Stimulated activated CD4-positive, alpha-beta T cell treated with anti-CD3 and anti-CD28 coated beads, TNF-alpha, amount 100 ng/mL, for 48 hours (primary cell): ENCODE results near the gene CLDN4.
"Not testable (repeated sequence)": the region's sequence is repeated elsewhere in the genome, so short reads cannot be mapped to it uniquely, and the experiment has no call there.

ENCODE experiments used
- DNase-seq, 3 donors: peaks; one replicate each; pipeline ENCODE4 v3.0.0-alpha.2; 2020; ENCODE audit warnings: low read depth in 3 of 3

Gene CLDN4

DNA sequence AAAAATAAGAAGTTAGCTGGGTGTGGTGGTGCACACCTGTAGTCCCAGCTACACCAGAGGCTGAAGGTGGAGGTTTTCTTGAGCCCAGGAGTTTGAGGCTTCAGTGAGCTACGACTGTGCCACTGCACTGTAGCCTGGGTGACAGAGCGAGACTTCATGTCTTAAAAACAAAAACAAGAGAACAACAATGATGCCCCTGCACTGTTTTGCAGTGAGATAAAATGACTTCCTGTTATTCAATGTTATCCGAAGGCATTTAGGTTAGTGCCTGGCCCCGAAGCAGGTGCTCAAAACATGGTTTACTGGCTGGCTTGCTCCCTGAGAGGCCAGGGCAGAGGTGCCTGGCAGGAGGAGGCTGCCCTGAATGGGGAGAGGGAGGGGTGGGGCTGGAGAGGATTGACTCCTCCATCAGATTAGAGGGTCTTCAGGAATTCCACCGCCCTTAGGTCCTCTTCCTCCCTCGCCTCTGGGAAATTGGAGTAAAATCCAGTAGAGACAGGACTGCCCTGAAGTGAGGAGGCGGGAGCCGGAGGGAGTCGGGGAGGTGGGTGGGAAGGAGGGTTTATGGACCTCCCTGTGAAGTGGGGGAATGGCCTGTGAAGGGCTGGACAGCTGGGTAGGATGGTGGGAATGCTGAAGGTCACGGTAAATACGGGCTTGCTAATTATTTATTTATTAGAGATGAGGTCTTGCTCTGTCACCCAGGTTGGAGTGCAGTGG is 6.8 kb upstream of the CLDN4 start:
- DNase-seq = no peak

DNA sequence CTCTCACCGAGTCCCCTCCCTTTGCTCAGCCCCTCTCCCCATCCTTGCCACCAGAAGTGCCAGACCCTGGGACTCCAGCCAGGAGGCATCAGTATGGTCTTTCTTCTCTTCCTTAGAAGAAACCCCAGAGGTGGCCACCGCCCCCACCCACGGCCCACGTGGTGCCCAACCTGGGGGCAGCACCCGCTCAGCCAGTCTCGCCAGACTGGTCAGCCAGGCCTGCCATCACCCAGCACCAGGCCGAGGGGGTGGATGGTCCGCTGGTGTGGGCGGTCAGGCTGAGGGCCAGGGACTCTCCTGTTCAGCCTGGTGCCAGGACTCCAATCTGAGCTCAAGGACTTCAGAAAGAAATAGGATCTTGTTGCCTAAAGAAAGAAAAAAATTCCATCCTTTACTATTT is 5.8 kb upstream of the CLDN4 start:
- DNase-seq = no peak

DNA sequence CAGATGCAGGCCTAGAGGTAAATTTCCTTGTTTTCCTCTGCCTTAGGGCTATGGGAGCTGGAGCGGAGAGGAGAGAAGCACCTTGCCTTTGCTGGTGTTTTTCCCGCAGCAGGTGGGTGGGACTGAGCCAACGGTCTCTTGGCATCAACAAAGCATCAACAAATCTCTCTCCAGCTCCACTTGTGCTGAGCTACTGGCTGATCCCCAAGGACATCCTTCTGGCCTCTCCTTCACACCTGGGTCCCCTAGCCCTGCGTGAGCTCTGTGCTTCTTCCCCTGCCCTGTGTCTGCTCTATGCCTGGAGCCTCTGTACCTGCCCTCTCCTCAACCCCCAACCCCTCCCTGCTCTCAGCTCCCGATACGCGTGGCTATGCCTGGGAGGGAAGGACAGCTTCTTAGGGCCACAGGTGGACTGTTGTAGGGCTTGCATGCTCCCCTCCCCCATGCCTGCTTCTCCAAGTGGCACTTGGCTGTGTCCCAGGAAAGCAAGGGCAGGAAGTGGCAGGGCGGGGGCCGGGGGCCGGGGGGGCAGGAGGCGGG is 3.2 kb upstream of the CLDN4 start:
- DNase-seq = no peak

DNA sequence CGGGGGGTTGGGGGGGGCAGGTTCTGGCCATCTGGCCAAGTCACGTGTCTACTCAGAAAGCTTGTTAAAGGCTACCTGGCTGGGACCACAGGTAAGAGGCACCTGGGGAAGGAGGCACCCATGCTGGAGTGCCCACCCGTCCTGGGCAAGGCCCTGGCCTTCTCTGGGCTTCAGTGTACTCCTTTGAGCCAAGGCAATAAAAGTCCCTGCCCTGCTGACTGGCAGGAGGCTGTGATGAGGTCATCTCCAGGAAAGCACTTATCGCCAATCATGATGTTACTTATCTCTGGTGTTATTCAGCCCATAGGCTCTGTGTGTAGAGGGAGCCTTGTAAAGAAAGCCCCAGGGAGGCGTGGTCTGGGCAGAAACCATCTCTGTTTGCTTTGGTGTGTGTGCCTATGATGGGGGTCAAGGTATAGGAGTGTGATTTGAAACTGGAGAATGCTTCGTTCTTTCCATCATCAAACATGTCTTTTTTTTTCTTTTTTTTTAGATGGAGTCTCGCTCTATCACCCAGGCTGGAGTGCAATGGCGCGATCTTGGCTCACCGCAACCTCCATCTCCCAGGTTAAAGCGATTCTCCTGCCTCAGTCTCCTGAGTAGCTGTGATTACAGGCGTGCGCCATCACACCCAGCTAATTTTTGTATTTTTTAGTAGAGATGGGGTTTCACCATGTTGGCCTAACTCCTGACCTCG is 2.5 kb upstream of the CLDN4 start:
- no peak for DNase-seq

DNA sequence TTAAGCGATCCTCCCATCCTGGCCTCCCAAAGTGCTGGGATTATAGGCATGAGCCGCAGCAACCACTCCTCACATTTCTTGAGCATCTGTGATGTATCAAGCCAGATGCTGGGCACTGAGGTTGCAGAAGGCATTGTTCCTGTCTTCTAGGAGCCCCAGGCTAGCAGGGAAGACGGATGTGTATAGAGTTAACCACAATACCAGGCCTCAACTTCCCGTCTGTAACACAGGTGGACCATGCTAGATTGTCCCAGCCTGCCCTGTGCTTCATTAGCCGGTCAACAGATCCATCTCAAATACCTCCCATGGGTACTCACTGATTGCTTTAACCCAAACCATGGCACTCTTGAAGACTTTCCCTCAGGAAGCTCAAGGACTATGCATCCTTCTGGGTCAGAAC is 1.8 kb upstream of the CLDN4 start:
- no peak for DNase-seq

DNA sequence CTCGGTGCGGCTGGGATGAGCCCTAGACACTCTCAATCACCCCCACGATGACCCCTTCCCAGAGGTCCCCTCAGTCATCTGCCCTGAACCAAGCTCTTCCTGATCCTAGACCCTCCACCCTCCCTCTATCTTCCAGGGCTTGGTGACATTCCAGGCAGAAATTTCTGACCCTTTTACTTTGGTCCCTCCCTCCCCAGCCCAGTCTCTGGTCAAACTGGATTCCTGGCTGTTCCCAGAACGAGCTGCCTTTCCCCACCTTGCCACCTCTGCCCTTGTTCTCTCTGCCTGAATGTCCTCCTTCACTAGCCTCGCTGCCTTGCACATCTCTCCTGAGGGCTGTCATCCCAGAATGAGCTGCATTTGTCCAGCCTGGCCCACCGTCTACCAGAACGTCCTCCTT is 1.3 kb upstream of the CLDN4 start:
- DNase-seq = no peak

DNA sequence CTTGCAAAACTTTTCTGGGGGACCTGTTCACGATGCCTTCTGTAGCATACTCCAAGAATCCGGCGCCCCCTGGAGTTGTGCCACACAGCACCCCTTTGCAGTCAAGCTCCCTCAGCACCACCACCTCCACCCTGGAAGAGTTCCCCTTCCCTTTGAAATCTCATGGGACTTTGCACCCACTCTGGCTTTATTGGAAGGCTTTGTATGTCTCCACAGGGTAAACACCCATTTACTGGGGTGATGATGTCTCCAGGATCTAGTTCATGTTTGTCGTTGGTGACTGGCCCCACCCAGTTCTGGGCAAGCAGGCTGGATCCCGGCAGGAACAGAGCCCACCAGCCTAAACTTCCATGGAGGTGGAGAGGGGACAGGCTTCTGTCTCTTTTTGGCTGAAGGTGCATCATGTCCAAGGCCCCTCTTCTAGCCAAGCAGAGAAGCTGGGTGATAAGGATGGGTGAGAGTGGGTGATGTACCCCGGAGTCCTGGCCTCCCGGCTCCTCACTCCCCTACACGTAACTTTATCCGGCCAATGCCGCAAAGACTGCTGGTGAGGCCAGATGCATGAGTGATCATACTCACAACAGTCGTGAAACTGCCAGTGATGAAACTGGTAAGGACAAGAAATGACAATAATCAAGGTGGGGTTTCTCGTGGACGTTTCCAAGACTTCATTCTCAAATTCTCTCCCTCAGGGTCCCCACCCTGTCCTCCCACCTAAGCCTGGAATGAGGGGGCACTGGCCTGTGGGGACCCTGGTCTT is 695 bp upstream of the CLDN4 start:
- DNase-seq = no peak

DNA sequence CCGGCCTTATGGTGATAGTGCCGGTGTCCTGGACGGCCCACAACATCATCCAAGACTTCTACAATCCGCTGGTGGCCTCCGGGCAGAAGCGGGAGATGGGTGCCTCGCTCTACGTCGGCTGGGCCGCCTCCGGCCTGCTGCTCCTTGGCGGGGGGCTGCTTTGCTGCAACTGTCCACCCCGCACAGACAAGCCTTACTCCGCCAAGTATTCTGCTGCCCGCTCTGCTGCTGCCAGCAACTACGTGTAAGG is 713 bp downstream of the CLDN4 start:
- no peak for DNase-seq

DNA sequence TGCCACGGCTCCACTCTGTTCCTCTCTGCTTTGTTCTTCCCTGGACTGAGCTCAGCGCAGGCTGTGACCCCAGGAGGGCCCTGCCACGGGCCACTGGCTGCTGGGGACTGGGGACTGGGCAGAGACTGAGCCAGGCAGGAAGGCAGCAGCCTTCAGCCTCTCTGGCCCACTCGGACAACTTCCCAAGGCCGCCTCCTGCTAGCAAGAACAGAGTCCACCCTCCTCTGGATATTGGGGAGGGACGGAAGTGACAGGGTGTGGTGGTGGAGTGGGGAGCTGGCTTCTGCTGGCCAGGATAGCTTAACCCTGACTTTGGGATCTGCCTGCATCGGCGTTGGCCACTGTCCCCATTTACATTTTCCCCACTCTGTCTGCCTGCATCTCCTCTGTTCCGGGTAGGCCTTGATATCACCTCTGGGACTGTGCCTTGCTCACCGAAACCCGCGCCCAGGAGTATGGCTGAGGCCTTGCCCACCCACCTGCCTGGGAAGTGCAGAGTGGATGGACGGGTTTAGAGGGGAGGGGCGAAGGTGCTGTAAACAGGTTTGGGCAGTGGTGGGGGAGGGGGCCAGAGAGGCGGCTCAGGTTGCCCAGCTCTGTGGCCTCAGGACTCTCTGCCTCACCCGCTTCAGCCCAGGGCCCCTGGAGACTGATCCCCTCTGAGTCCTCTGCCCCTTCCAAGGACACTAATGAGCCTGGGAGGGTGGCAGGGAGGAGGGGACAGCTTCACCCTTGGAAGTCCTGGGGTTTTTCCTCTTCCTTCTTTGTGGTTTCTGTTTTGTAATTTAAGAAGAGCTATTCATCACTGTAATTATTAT is 1.2 kb downstream of the CLDN4 start:
- no peak for DNase-seq

DNA sequence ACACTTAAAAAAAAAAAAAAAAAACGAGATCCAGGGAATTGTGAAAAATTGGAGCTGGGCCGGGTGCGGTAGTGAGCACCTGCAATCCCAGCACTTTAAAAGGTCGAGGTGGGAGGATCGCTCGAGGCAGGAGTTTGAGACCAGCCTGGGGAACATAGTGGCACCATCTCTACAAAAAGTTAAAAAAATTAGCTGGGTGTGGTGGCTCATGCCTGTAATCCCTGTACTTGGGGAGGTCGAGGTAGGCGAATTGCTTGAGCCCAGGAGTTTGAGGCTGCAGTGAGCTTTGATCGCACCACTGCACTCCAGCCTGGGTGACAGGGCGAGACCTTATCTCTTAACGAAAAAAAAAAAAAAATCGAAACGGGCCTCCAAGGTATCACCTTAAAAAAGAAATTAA is 2.0 kb downstream of the CLDN4 start:
- no peak for DNase-seq

DNA sequence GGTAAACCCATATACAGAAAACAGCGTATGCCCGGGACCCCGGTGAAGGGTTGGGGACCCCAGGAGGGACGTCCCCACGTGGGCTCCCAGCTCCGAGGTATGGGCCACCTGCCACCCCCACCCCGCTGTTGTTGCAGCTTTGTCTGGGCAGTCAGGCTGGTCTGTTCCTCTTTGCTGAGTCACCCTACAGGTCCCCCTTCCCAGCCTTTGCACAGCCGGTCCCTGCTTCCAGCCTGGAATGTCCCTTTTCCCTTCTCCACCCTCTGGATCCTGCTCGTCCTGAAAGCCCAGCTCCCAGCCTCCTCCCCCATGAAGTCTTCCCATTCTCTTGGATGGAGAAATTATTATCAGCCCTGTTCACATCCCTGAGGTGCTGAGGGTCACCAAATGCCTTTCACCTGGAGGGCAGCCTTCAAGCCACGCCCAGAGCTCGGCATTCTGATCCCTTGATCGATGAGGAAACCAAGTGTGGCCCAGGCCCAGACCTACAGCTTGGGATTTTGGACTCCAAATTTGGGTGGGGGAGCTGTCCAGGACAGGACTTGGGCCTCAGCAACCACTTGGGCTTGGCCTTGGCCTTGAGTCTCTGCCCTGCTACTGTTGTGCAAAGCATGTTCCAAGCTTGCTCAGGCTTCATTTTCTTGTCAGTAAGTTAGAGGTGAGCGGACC is 2.6 kb downstream of the CLDN4 start:
- no peak for DNase-seq

DNA sequence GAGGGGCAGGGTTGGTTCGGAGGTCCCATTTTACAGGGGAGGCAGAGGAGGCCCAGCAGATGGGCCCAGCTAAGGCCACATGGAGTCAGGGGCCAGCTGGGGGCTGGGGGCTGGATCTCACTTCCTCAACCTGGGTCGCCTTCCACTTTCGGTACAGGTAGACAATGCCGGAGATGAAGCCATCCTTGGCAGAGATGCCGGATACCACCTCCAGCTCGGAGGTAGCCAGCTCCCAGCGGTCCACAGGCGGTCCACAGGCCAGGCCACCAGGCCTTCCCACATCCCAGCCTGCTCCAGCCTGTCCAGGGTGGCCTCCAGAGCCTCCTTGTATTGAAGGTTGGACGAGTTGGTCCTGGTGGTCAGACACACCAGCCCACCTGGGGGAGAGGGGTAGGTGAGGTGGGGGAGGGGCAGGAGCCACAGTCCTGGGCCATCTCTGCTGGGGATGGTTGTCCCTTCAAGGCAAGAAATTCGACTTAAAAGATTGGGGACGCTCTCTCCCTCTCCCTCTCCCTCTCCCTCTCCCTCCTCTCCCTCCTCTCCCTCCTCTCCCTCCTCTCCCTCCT is 3.9 kb downstream of the CLDN4 start:
- DNase-seq = no peak

DNA sequence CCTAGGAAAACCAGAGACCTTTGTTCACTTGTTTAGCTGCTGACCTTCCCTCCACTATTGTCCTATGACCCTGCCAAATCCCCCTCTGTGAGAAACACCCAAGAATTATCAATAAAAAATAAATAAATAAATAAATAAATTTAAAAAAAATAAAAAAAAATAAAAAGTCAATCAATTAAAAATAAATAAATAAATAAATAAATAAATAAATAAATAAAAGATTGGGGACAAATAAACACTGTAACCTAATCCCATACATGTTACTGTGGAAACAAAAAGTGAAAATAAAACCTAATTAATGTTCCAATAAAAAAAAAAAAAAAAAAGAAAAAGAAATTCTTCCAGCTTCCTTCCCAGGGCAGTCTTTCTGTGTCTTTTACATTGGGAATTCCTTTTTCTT is 6.4 kb downstream of the CLDN4 start:
- not testable (repeated sequence) for DNase-seq

DNA sequence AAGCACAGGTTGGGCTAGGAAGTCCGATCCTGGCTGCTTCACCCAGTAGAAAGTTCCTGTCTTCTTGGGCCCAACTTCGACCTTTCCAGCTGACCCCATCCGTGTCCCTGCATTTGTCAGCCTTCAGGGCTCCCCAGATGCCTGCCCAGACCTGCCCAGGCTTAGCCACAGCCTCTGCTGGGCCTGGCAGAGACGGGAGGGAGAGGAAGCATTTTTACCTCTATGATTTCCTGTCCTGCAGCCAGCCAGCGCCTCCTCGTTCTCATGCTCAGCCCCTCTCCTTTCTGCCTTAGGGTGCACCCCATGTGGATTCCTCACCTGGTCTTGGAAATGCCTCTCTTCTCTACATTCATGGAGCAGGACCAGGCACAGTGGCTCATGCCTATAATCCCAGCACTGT is 7.8 kb downstream of the CLDN4 start:
- no peak for DNase-seq

DNA sequence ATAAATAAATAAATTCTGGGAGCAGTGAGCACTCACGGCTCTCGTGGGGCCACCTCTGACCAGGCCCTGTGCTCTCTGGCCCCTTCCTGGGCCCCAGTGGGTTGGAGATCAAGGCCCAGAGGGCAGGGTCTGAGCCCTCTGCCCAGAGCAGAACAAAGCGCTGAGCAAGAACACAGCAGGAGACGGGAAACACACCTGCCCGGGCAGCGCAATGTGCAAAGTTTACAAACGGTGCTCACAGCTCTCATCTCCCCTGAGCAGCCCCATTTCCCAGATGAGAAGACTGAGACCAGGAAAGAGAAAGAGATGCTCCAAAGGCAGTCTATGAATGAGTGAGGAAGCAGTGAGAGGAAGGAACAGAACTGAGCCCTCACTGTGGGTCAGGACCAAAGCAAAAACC is 8.5 kb downstream of the CLDN4 start:
- DNase-seq = no peak

DNA sequence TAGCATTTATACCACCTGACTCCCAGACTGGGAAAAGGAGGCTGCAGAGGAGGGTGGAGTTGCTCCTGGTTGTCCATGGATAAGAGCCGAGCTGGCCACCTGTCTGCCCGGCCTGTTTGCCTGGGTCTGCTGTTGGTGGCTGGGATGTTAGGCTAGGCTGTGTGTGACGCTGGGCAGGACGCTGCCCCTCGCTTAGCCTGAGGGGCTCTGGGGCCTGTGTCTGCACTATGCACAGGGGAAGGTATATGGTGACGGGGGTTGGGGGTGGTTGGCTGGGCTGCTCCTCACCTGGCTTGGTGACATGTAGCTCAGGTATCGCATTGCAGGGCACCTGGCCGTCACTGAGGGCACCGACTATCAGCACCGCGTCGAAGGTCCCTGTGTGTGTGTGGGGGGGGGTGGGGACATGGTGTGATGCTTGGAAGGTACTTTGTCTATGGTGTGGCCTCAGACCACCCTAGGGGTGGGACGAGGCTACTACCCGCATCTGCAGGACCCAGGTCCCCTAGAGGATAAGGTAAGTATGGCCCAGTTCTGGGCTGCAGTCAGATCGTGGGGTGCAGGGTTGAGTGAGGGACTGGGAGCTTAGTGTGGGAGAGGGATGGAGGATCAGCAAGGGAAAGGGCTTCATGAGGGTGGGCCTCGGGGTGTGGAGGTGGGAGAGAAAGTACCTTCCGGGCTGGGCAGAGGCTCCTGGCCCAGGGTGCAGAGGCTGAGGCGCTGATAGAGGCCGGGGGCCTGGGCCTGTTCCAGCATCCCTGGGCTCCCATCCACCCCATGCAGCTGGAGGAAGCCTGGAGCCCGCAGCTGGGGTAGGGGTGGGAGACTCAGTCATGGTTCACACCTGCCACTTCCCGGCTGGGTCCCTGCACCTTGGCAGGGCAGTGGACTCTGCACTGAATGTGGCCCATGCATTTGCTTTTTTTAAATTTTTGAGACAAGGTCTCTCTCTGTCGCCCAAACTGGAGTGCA is 9.2 kb downstream of the CLDN4 start:
- no peak for DNase-seq

DNA sequence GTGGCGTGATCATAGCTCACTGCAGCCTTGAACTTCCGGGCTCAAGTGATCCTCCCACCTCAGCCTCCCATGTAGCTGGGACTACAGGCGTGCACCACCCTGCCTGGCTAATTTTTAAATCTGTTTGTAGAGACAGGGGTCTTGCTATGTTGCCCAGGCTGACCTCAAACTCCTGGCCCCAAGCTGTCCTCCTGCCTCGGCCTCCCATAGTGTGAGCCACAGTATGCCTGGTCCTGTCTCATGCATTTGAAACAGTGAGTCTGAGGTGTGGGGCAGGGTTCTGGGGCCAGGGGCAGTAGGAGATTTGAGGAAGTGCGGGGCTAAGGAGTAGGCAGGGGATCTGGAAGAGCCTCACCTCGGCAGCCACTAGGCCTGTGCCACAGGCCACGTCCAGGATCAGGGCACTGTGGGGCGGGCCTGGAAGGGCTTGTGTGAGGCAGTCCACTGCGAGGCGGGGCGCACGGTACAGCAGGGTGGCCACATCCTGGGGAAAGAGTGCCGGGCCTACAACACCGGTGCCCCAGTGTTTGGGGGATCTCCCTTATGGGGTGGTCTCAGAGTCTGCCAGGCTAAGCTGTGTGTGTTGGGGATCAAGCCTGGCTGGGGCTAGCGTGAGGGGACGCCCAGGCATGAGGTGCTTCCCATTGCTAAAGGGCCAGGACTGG is 10.1 kb downstream of the CLDN4 start:
- DNase-seq = no peak

DNA sequence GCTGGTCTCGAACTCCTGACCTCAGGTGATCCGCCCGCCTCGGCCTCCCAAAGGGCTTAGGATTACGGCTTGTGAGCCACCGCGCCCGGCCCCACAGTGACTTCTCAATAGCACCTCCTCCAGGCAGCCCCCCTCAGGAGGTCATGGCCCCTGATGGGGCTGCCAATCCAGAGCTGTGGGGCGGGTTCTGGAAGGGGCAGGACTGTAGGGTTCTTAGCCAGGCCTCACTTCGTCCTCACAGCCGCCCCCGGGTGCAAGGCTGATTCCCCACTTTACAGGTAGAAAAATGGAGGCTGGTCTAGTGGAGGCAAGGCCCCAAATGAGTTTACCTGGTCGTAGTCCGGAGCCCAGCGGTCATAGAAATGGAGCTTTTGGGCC is 10.9 kb downstream of the CLDN4 start:
- DNase-seq = no peak
